BE2C (cell line): ENCODE results near the gene SLC35G6.
A peak's percentile ranks its signal among the peaks of the same experiment; 100 is the strongest.

Experiments
- DNase-seq: peaks from one replicate; pipeline ENCODE4 v3.0.0-alpha.2; 2020
- H3K27me3 ChIP-seq: fragments of 250-450 bp; sonication (Bioruptor Pico); 2 replicates; pipeline ENCODE4 v1.5.1; 2020; ENCODE audit warnings: mild to moderate bottlenecking
- H3K36me3 ChIP-seq: fragments of 250-450 bp; sonication (Bioruptor Pico); 2 replicates; pipeline ENCODE4 v1.5.1; 2020; ENCODE audit warnings: mild to moderate bottlenecking
- H3K4me1 ChIP-seq: fragments of 250-450 bp; sonication (Bioruptor Pico); 2 replicates; pipeline ENCODE4 v1.5.1; 2020
- H3K4me3 ChIP-seq: 2 replicates; pipeline ENCODE4 v1.5.1; 2011; ENCODE audit warnings: low read depth, low read length
- H3K9me3 ChIP-seq: fragments of 250-450 bp; sonication (Bioruptor Pico); 2 replicates; pipeline ENCODE4 v1.5.1; 2020
- TF ChIP-seq, protein P1 (sequence below): IDR thresholded peaks from 2 replicates; pipeline ENCODE4 v1.5.1; 2012; ENCODE audit warnings: mild to moderate bottlenecking, low read depth, low read length

SLC35G6 gene

DNA sequence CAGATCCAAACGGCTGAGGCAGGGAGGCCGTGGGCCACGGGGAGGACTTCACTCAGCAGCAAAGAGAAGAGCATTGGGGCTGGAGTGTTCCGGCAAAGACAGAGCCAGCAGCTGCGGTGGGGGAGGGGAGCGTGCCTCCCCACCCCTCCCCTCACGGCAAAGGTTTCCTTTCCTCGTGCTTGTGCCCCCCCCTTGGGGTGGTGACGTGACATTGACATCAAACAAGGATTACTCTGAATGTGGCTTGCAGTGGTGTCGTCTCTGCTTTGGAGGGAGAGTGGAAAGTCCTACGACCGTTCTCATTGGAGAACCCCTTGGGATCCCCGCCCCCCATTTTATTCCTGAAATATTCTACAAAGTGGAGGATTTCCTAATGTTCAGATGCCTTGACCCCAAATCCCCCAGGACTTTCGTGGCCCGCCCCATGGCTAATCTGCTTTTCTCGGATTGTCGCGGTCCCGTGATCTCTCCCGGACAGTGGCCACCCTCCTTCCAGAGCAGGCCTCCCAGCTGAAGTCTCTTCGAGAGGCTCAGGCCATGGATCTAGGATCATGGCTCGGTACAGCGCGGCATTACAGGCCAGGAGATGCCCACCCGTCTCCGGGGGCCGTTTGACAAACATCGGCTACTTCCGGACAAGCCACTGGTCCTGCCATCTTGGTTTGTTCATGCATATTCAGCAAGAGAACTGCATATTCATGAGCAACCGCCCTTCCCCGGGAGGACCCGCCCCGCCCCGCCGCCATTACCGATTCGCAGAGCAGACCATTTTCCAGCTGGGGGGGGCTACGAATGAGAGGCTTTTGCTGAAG is 2.2 kb downstream of the SLC35G6 start:
- Histone ChIP-seq H3K36me3 (no peaks in the 10 kb centered on the region), H3K9me3 (no peaks in the 10 kb centered on the region), H3K4me1 (no peaks in the 10 kb centered on the region), H3K4me3 (peak overlapping the region; percentile 81), H3K27me3 (no peaks in the 10 kb centered on the region)
- TF ChIP-seq, protein P1, sequence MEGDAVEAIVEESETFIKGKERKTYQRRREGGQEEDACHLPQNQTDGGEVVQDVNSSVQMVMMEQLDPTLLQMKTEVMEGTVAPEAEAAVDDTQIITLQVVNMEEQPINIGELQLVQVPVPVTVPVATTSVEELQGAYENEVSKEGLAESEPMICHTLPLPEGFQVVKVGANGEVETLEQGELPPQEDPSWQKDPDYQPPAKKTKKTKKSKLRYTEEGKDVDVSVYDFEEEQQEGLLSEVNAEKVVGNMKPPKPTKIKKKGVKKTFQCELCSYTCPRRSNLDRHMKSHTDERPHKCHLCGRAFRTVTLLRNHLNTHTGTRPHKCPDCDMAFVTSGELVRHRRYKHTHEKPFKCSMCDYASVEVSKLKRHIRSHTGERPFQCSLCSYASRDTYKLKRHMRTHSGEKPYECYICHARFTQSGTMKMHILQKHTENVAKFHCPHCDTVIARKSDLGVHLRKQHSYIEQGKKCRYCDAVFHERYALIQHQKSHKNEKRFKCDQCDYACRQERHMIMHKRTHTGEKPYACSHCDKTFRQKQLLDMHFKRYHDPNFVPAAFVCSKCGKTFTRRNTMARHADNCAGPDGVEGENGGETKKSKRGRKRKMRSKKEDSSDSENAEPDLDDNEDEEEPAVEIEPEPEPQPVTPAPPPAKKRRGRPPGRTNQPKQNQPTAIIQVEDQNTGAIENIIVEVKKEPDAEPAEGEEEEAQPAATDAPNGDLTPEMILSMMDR, result no peak
- peak; percentile 81 for DNase-seq

DNA sequence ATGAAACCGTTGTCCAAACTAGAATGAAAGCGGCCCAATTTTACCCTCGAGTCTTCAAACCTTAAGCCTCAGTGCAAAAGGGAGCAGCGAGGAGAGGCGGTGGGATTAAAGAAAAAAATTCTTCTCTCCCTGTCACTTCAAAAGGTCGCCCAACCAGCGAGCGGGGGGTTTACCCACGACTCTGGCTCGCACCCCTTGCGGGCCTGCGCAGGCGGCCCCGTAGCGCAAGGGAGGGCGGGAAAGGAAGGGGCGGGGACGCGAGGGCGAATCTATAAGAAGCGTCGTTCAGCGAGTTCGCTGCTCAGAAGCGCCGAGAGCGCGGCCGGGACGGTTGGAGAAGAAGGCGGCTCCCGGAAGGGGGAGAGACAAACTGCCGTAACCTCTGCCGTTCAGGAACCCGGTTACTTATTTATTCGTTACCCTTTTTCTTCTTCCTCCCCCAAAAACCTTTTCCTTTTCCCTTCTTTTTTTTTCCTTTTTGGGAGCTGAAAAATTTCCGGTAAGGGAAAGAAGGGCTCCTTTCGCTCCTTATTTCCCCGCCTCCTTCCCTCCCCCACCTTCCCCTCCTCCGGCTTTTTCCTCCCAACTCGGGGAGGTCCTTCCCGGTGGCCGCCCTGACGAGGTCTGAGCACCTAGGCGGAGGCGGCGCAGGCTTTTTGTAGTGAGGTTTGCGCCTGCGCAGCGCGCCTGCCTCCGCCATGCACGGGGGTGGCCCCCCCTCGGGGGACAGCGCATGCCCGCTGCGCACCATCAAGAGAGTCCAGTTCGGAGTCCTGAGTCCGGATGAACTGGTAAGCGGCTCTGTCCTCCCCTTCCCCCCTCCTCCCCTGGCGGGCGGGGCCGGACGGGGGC is 3.0 kb downstream of the SLC35G6 start, which contains the start of gene POLR2A:
TSS of gene POLR2A (plus strand) at position 300 of the 852 bp plus-strand sequence.
- H3K36me3 ChIP-seq, result no peaks in the 10 kb centered on the region
- no peaks in the 10 kb centered on the region for H3K4me1 ChIP-seq
- peak; percentile 92 for DNase-seq
- H3K27me3 ChIP-seq, result no peaks in the 10 kb centered on the region
- H3K4me3 ChIP-seq, result peak within 1 kb of the TSS; percentile 81
- H3K9me3 ChIP-seq, result no peaks in the 10 kb centered on the region
- TF ChIP-seq, protein P1, result no peak

DNA sequence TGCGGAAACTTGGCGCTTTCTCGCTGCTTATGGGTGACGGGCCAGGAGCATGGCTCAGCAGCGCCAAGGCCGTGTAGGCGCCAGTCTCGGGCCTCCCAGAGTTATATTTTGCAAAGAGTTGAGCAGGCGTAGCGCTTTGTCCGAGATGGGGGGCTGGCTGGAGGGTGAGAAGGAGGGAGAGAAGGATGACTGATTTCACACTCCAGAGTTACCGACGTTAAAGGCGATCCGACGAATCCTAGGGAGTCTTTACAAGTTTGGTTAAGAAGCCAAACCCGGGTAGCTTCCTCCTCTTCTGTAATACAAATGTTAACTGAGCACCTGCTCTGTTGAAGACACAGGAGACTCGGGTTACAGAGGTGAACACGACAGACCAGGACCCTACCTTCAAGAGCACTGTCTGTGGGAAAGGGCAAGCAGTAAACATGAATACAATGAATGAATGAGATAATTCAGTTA is 3.7 kb downstream of the SLC35G6 start:
- H3K36me3 ChIP-seq, result no peaks in the 10 kb centered on the region
- TF ChIP-seq, protein P1, result no peak
- no peak for DNase-seq
- H3K4me3 ChIP-seq, result peak overlapping the region; percentile 81
- H3K9me3 ChIP-seq, result no peaks in the 10 kb centered on the region
- no peaks in the 10 kb centered on the region for H3K4me1 ChIP-seq
- H3K27me3 ChIP-seq, result no peaks in the 10 kb centered on the region

DNA sequence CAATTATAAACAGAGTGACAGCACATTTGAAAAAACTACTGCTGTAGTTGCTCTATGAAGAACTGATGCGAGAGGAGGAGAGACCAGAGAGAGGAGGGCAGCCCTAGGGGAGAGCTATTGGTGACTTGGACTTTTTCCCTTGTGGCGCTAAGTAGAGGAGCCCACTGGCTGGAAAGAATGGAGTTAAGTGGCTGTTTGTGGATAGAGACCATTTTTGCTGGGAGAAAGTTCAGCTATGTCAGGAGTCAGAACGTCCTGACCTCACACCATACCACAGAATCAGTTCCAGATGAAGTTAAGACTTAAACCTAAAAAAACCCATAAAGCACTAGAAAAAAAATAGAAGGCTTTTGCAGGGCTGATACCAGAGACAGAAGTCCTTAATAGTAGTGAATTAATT is 4.9 kb downstream of the SLC35G6 start:
- TF ChIP-seq, protein P1, result no peak
- Histone ChIP-seq H3K4me3 (peak overlapping the region; percentile 81), H3K4me1 (no peaks in the 10 kb centered on the region), H3K36me3 (no peaks in the 10 kb centered on the region), H3K9me3 (no peaks in the 10 kb centered on the region), H3K27me3 (no peaks in the 10 kb centered on the region)
- DNase-seq, result no peak

DNA sequence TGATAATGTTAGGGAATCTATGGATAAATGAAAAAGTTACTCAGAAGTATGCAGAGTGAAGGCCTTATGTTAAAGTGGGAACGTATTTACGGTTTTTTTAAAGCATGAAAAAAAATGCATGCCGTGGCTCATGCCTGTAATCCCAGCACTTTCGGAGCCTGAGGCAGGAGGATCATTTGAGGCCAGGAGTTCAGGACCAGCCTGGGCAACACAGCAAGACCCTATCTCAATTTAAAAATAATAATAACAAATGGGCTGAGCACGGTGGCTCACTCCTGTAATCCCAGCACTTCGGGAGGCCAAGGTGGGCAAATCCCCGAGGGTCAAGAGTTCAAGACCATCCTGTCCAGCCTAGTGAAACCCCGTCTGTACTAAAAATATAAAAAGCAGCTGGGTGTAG is 8.9 kb downstream of the SLC35G6 start:
- TF ChIP-seq, protein P1, result no peak
- no peaks in the 10 kb centered on the region for H3K27me3 ChIP-seq
- H3K9me3 ChIP-seq, result no peaks in the 10 kb centered on the region
- H3K4me3 ChIP-seq, result no peak overlapping the region
- H3K4me1 ChIP-seq, result no peaks in the 10 kb centered on the region
- no peaks in the 10 kb centered on the region for H3K36me3 ChIP-seq
- no peak for DNase-seq
